ENCODE measurements around the gene ASTN2.

Gene ASTN2

GRCh38 chr9:116405321-116405720, 1009.5 kb downstream of the ASTN2 start:
- no peak overlapping the region for H3K27ac ChIP-seq
- TF ChIP-seq CTCF (conservative IDR thresholded peaks at IDR 0.05): no peak

- H3K27ac ChIP-seq: no peak overlapping the region
- TF ChIP-seq CTCF (conservative IDR thresholded peaks at IDR 0.05): no peak
Measured at GRCh38 chr9:116404228-116404627, 1010.6 kb downstream of the ASTN2 start.

GRCh38 chr9:116403171-116403570, 1011.7 kb downstream of the ASTN2 start:
- TF ChIP-seq CTCF (conservative IDR thresholded peaks at IDR 0.05): no peak
- H3K27ac ChIP-seq: no peak overlapping the region

- no peak for TF ChIP-seq CTCF (conservative IDR thresholded peaks at IDR 0.05)
Measured at GRCh38 chr9:116395699-116396037, 1019.2 kb downstream of the ASTN2 start.

GRCh38 chr9:116394894-116395698, 1019.8 kb downstream of the ASTN2 start:
- no peak overlapping the region for H3K27ac ChIP-seq
- TF ChIP-seq CTCF (conservative IDR thresholded peaks at IDR 0.05): no peak

More at GRCh38 chr9:116395699-116396037, 1019.2 kb downstream of the ASTN2 start:
- no peak overlapping the region for H3K27ac ChIP-seq

GRCh38 chr9:116394070-116394469, 1020.8 kb downstream of the ASTN2 start:
- TF ChIP-seq CTCF (conservative IDR thresholded peaks at IDR 0.05): no peak

GRCh38 chr9:116393198-116393597, 1021.7 kb downstream of the ASTN2 start:
- no peak overlapping the region for H3K27ac ChIP-seq
- no peak for TF ChIP-seq CTCF (conservative IDR thresholded peaks at IDR 0.05)

More at GRCh38 chr9:116394070-116394469, 1020.8 kb downstream of the ASTN2 start:
- H3K27ac ChIP-seq: no peak overlapping the region

Data from VCaP (cell line).